Central memory CD8-positive, alpha-beta T cell (primary cell): Measurements from ENCODE around the gene SPRYD7.

ENCODE experiments used
- ATAC-seq: fragments of 150-1000 bp; cut with Tn5 transposase; replicated peaks from 2 replicates; pipeline ENCODE4 v1.10.0; 2022; ENCODE audit warnings: mild to moderate bottlenecking, moderate FRiP score, moderate number of reproducible peaks; ENCODE audit not compliant: poor library complexity, severe bottlenecking; ENCODE audit errors: extremely low read depth
- DNase-seq, 2 donors: peaks; one replicate each; pipeline ENCODE4 v3.0.0; 2021; ENCODE audit warnings: low spot score in 2 of 2
- H3K27ac Mint-ChIP-seq: one replicate; pipeline ENCODE4 v1.8.0; 2022; ENCODE audit warnings: low read depth, mild to moderate bottlenecking, moderate library complexity, mixed read lengths
- H3K27me3 Mint-ChIP-seq: one replicate; pipeline ENCODE4 v1.8.0; 2022; ENCODE audit warnings: mixed read lengths
- H3K36me3 Mint-ChIP-seq: one replicate; pipeline ENCODE4 v1.8.0; 2022; ENCODE audit warnings: mild to moderate bottlenecking, moderate library complexity, mixed read lengths; ENCODE audit not compliant: insufficient read depth
- H3K4me1 Mint-ChIP-seq: one replicate; pipeline ENCODE4 v1.8.0; 2022; ENCODE audit warnings: mixed read lengths
- H3K4me3 Mint-ChIP-seq: one replicate; pipeline ENCODE4 v1.8.0; 2022; ENCODE audit warnings: mild to moderate bottlenecking, moderate library complexity, mixed read lengths
- H3K9me3 Mint-ChIP-seq: one replicate; pipeline ENCODE4 v1.8.0; 2022; ENCODE audit warnings: mixed read lengths

Gene SPRYD7

GRCh38 chr13:49874430-49874829 is 61.7 kb downstream of the SPRYD7 start:
- Mint-ChIP-seq H3K9me3 (no peaks in the 10 kb centered on the region), H3K36me3 (no peaks in the 10 kb centered on the region), H3K4me1 (no peaks in the 10 kb centered on the region)

GRCh38 chr13:49869519-49869918 is 66.6 kb downstream of the SPRYD7 start:
- no peaks in the 10 kb centered on the region for H3K9me3 Mint-ChIP-seq
- H3K36me3 Mint-ChIP-seq: no peaks in the 10 kb centered on the region
- no peak overlapping the region for H3K4me3 Mint-ChIP-seq
- no peak overlapping the region for H3K27ac Mint-ChIP-seq
- no peaks in the 10 kb centered on the region for H3K27me3 Mint-ChIP-seq
- ATAC-seq (no peak), DNase-seq (no peak)
- H3K4me1 Mint-ChIP-seq: no peaks in the 10 kb centered on the region

More at GRCh38 chr13:49874430-49874829, 61.7 kb downstream of the SPRYD7 start:
- H3K27me3 Mint-ChIP-seq: no peaks in the 10 kb centered on the region
- no peak for DNase-seq
- ATAC-seq: no peak
- H3K4me3 Mint-ChIP-seq: no peak overlapping the region
- H3K27ac Mint-ChIP-seq: no peak overlapping the region

GRCh38 chr13:49867834-49868233 is 68.3 kb downstream of the SPRYD7 start:
- Mint-ChIP-seq H3K9me3 (no peaks in the 10 kb centered on the region), H3K4me1 (no peaks in the 10 kb centered on the region), H3K4me3 (no peak overlapping the region), H3K27me3 (no peaks in the 10 kb centered on the region), H3K27ac (no peak overlapping the region), H3K36me3 (no peaks in the 10 kb centered on the region)
- DNase-seq (no peak), ATAC-seq (no peak)

GRCh38 chr13:49865218-49865617 is 70.9 kb downstream of the SPRYD7 start:
- ATAC-seq: no peak

GRCh38 chr13:49864509-49864908 is 71.6 kb downstream of the SPRYD7 start:
- no peak overlapping the region for H3K4me3 Mint-ChIP-seq
- H3K27ac Mint-ChIP-seq: no peak overlapping the region
- DNase-seq: no peak
- H3K9me3 Mint-ChIP-seq: no peaks in the 10 kb centered on the region
- no peaks in the 10 kb centered on the region for H3K4me1 Mint-ChIP-seq
- H3K36me3 Mint-ChIP-seq: no peaks in the 10 kb centered on the region
- no peak for ATAC-seq
- no peaks in the 10 kb centered on the region for H3K27me3 Mint-ChIP-seq

More at GRCh38 chr13:49865218-49865617, 70.9 kb downstream of the SPRYD7 start:
- no peak overlapping the region for H3K27ac Mint-ChIP-seq
- H3K4me3 Mint-ChIP-seq: no peak overlapping the region
- H3K9me3 Mint-ChIP-seq: no peaks in the 10 kb centered on the region
- H3K4me1 Mint-ChIP-seq: no peaks in the 10 kb centered on the region
- H3K36me3 Mint-ChIP-seq: no peaks in the 10 kb centered on the region
- H3K27me3 Mint-ChIP-seq: no peaks in the 10 kb centered on the region
- DNase-seq: no peak
